ENCODE results near the gene REPIN1.

REPIN1 gene

GRCh38 chr7:150337659-150338081 lies 31.0 kb upstream of the REPIN1 start:
- DNase-seq = no peak

- no peak for DNase-seq
Measured at GRCh38 chr7:150338166-150338829, 30.3 kb upstream of the REPIN1 start.

GRCh38 chr7:150339409-150339809 lies 29.2 kb upstream of the REPIN1 start:
- no peak for DNase-seq

- no peak for DNase-seq
Measured at GRCh38 chr7:150340024-150340749, 28.4 kb upstream of the REPIN1 start.

GRCh38 chr7:150340875-150341262 lies 27.8 kb upstream of the REPIN1 start:
- DNase-seq = no peak

GRCh38 chr7:150341263-150342120 lies 27.1 kb upstream of the REPIN1 start, which contains the start of gene RARRES2:
RARRES2 (minus strand) TSS chr7:150341629; CDS start chr7:150340609, 1,020 bp downstream.
- no peak for DNase-seq

- DNase-seq = no peak
Measured at GRCh38 chr7:150342121-150342408, 26.6 kb upstream of the REPIN1 start.

GRCh38 chr7:150343225-150343624 lies 25.4 kb upstream of the REPIN1 start:
- DNase-seq = no peak

GRCh38 chr7:150344299-150344698 lies 24.3 kb upstream of the REPIN1 start:
- DNase-seq = no peak

GRCh38 chr7:150345012-150345411 lies 23.6 kb upstream of the REPIN1 start:
- DNase-seq = no peak

GRCh38 chr7:150346922-150347321 lies 21.7 kb upstream of the REPIN1 start:
- no peak for DNase-seq

GRCh38 chr7:150351587-150352194 lies 16.9 kb upstream of the REPIN1 start:
- no peak for DNase-seq

GRCh38 chr7:150355666-150356059 lies 13.0 kb upstream of the REPIN1 start:
- DNase-seq = no peak

- peak; percentile 23 to 29 for DNase-seq
Measured at GRCh38 chr7:150356265-150356897, 12.2 kb upstream of the REPIN1 start.

GRCh38 chr7:150357270-150357669 lies 11.4 kb upstream of the REPIN1 start:
- DNase-seq = no peak

GRCh38 chr7:150357771-150358427 lies 10.7 kb upstream of the REPIN1 start:
- no peak for DNase-seq

GRCh38 chr7:150358433-150358832 lies 10.2 kb upstream of the REPIN1 start:
- DNase-seq = no peak

- no peak for DNase-seq
Measured at GRCh38 chr7:150358988-150359621, 9.5 kb upstream of the REPIN1 start.

GRCh38 chr7:150359622-150360362 lies 8.8 kb upstream of the REPIN1 start:
- DNase-seq = no peak

GRCh38 chr7:150360363-150361058 lies 8.1 kb upstream of the REPIN1 start:
- DNase-seq = no peak

Data from NCI-H1930 (cell line).